Raji (cell line): ENCODE measurements around the gene DNAH11.

ENCODE experiments used
- POLR2A ChIP-seq: IDR thresholded peaks from 2 replicates; pipeline ENCODE4 v1.6.1; 2011; ENCODE audit warnings: low read depth, low read length, control low read depth; ENCODE audit not compliant: insufficient read depth

The DNAH11 gene

GRCh38 chr7:21884496-21884895 is 341.7 kb downstream of the DNAH11 start:
- TF ChIP-seq POLR2A, result no peak

- no peak for TF ChIP-seq POLR2A
Measured at GRCh38 chr7:21886396-21886795, 343.6 kb downstream of the DNAH11 start.

- no peak for TF ChIP-seq POLR2A
Measured at GRCh38 chr7:21887353-21887752, 344.5 kb downstream of the DNAH11 start.

DNA sequence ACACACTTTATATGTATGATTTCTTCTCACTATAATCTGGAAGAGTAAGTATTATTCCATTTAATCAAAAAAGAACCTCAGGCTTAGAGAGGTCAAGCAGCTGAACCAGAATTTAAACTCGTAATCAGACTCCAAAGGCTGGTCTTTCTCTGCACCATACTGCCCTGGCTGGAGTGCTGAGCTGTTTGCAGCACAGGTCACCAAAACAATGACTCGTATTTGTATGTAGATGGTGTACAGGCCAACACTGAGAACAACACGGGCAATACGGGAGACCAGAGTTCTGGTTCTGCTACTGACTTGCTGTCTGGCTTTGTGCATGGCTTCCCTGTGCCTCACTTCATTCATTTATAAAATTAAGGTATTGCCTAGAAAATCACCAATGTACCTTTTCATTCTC is 344.9 kb downstream of the DNAH11 start:
- TF ChIP-seq POLR2A, result no peak

GRCh38 chr7:21891291-21891690 is 348.5 kb downstream of the DNAH11 start:
- TF ChIP-seq POLR2A, result no peak

- no peak for TF ChIP-seq POLR2A
Measured at GRCh38 chr7:21893401-21893800, 350.6 kb downstream of the DNAH11 start.

GRCh38 chr7:21898265-21898930 is 355.6 kb downstream of the DNAH11 start:
- no peak for TF ChIP-seq POLR2A

DNA sequence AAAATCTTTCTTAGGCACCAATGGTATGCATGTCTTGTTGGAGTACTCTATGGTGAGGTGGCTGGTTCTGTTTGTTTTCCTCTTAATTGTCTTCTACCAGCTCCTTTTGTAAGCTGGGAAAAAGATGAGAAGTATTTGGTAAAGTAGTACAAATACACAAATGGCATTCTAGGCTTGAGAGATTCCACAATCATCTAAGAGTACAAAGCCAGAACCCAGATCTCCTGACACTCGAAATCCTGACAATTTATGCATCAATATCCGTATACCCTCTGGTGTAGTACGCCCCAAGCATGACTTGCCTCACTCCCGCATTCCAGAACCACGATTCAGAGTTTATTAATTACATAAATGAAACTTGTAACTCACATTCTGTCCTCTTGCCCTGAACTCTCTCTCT is 359.4 kb downstream of the DNAH11 start:
- TF ChIP-seq POLR2A, result no peak

- no peak for TF ChIP-seq POLR2A
Measured at GRCh38 chr7:21903020-21903786, 360.4 kb downstream of the DNAH11 start.

GRCh38 chr7:21908746-21909145 is 365.9 kb downstream of the DNAH11 start:
- no peak for TF ChIP-seq POLR2A

DNA sequence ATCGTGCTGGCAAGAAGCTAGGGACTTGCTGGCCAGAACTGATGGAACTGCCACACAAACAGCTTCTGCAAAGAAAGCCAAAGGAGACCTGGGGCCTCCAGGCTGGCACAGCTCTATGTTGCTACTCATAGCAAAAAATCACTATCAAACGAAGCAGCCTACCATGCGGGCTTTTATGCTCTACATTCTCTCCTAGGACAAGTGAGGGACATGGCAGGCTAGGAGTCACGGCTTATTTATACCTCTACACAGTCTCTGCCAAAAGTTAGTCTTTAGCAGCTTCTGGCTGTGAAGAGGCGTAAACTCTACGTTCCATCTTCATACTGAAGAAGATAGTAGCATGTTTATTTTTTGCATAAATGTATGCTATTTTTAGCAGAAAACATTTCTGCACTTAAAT is 367.4 kb downstream of the DNAH11 start:
- no peak for TF ChIP-seq POLR2A

GRCh38 chr7:21911341-21911875 is 368.6 kb downstream of the DNAH11 start:
- TF ChIP-seq POLR2A, result no peak

DNA sequence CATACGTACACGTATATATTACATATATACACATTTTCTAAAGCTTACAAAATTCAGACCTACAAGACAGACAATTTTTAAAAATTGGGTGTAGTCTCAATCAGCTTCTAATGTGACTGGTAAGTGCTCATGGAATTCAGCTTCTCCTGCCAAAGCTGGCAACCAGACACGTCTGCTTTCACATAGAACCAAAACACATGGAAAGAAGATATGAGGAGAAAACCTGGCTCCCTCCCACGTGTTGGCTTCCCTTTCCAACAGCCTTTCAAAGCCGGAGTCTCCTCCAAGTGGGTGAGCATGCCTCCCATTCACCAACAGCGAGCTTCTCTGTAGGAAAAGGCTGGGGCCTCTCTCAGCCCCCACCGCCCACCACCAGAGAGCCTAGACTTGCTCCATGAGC is 369.5 kb downstream of the DNAH11 start:
- no peak for TF ChIP-seq POLR2A

DNA sequence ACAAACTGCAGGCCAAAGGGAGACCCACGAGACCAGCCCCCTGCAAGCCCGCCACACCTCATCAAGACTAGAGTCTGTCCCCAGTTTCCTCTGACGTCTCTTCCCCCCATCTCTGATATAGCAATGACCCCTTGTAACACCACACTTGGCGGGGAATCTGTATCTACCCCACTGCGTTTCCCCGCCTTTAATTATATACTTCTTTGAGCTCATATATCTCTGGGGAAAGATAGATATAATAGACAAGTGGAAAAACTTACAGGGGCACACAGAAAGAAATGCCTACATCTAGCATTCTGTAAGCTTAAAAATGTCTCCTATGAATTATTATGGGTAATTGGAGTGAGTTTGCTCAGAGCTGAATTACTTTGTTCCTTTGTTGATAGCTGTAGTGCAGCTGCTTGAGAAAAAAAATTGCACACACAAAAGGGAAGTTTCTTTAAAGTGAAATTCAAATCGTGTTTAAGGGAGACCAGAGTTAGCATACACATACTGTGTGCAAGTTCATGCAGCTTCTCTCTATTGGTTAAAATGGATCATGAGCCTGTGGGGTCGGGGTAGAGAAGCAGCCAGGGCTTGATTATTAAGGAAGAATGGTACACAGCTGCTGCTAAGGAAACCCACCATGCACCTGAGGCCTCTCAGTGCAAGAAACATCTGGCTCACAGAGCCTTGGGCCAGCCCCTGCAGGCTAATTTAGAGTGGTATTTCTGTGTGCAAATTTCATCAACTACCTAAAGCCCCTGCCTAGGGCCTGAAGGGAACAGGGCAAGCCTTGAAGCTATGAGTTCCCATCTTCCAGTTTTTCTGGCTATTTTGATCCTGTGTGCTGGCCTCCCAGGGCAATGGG is 370.3 kb downstream of the DNAH11 start:
- TF ChIP-seq POLR2A, result no peak

DNA sequence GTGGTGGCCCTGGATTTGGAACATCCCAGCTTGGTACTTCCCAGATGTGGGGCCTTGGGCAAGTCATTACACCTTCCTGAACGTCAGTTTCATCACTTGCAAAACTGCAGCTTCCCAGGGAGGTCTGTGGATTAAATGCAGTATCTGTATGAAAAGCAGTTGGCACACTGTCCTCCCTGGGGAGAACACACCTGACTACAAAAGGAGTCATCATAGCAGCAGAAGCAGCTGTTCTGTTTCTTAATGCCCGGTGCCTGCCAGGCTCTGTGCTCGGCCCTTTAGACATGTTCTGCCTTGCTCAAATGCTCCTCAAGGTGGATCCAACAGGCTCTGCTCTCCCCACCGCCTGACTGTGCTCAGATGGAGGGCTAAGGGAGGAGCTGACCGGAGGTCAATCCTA is 371.8 kb downstream of the DNAH11 start:
- no peak for TF ChIP-seq POLR2A
